NOMO-1 treated with DMSO at 0.1 percent for 48 hours (cell line): ENCODE measurements around the gene NTN4.
"Not testable (repeated sequence)": the region's sequence is repeated elsewhere in the genome, so short reads cannot be mapped to it uniquely, and the experiment has no call there.

ENCODE experiments used
- DNase-seq: peaks from one replicate; lab custom pipeline; 2025; ENCODE audit not compliant: unreplicated experiment; lab: John Stamatoyannopoulos, UW

Gene NTN4

GRCh38 chr12:95796982-95797289 is 6.4 kb upstream of the NTN4 start:
- no peak for DNase-seq

- no peak for DNase-seq
These were observed 5.8 kb upstream of the NTN4 start for GRCh38 chr12:95796225-95796981.

GRCh38 chr12:95790917-95791849 is 619 bp upstream of the NTN4 start:
- DNase-seq, result no peak

GRCh38 chr12:95789126-95790032 is 1.2 kb downstream of the NTN4 start:
- DNase-seq, result no peak

GRCh38 chr12:95788637-95789036 is 1.9 kb downstream of the NTN4 start:
- DNase-seq, result no peak

DNA sequence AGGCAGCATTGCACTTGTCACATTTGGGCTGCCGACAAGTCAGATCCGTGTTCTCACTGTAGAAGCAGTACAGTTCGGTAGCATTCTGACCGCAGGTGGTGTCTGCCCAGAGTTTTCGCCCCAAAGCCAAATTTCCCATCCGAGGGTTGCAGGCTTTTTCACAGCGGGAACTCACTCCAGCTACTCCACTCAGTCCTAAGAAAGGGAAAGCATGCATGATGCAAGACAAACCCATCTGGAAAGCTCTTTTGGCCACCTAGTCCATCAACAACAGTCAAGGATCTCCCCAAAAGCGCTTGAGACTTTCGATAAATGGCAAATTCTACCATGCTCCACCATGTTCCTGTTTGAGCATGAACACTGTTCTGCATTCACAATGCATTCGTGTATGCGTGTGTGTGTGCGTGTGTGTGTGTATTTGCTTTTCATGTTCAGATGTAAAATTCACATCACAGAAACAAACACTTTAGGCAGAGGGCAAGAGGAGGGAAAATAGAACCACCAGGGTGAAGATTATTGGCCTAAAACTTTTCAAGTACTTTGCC is 3.2 kb downstream of the NTN4 start:
- DNase-seq, result no peak

DNA sequence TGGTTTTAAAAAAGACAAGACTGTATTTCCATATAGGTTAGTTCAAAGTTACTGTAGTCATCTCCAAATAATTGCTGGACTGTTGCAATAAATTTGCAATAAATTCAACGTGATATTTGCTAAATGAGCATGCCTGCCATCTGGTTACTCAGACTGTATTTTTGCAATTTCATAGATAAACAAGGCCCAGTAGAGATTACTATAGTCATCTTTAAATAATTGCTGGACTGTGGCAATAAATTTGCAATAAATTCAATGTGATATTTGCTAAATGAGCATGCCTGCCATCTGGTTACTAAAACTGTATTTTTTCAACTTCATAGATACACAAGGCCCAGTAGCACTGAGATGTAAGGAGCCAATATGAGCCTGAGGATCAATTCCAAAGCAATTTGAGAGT is 5.6 kb downstream of the NTN4 start:
- DNase-seq, result no peak

- DNase-seq, result no peak
These were observed 6.3 kb downstream of the NTN4 start for GRCh38 chr12:95784286-95784685.

- DNase-seq, result not testable (repeated sequence)
These were observed 15.1 kb downstream of the NTN4 start for GRCh38 chr12:95775466-95775865.

- no peak for DNase-seq
These were observed 16.1 kb downstream of the NTN4 start for GRCh38 chr12:95774311-95775045.

GRCh38 chr12:95773320-95773719 is 17.2 kb downstream of the NTN4 start:
- no peak for DNase-seq

- no peak for DNase-seq
These were observed 22.9 kb downstream of the NTN4 start for GRCh38 chr12:95767703-95768102.

- DNase-seq, result no peak
These were observed 24.1 kb downstream of the NTN4 start for GRCh38 chr12:95766356-95767019.

DNA sequence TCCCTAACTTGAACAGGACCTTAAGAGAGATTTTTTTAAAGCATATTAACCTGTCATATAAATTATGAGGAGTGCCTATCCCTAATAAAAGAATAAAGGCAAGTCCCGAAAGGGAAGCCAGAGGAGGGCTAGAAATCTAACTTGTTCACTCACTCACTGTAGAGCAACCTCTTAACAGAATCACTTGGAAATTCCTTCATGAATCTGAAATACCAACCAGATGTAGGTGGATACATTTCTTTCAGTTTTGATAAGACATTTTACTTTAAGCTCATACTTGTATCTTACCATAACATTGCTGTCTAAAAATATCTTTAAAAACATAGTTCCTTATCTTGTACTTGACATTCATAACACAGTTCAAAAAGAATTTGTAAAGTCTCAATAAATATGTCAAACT is 25.7 kb downstream of the NTN4 start:
- DNase-seq, result no peak

GRCh38 chr12:95763809-95764253 is 26.7 kb downstream of the NTN4 start:
- DNase-seq, result no peak

GRCh38 chr12:95762123-95762785 is 28.3 kb downstream of the NTN4 start:
- DNase-seq, result no peak

DNA sequence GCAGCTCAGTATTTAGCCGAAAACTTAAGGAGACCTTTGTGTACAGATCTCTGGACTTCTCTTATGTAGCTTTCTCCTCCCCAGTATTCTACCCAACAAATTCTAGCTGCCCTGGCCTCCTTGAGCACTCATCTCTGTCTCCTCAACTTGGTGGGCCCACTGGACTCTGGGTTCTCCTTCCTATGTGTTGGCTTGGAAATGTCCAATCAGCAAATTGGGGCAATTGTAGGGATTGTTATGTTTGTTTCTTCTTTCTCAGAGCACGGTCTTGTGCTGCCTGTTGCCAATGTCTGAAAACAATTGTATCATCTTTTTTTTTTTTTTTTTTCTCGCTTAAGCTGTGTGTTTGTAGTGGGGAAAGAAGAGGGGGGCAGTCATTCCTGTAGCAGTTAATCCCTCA is 30.2 kb downstream of the NTN4 start:
- no peak for DNase-seq

GRCh38 chr12:95759718-95760117 is 30.8 kb downstream of the NTN4 start:
- DNase-seq, result no peak

DNA sequence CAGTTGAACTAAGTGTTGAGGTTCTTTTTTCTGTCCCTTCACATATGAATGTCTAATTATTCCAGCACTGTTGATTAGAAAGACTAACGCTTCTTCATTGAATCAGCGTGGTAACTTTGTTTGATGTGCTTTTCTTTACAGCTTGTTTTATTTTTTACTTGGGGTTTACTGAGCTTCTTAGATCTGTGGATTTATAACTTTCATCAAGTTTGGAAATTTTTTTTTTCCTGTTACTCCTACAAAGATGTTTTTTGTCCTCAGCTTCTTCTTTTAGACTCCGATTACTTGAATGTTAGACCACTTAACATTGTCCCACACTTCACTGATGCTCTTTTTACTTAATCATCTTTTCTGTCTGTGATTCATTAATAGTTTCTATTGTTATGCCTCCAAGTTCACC is 31.5 kb downstream of the NTN4 start:
- no peak for DNase-seq
